Keratinocyte (primary cell): ENCODE measurements around the gene CRIM1. TPM values are rescaled to one million over a fixed set of nuclear protein-coding genes. Genes with fewer than 3 reads are reported as not detected.
A peak's percentile ranks its signal among the peaks of the same experiment; 100 is the strongest.

Experiments
- DNase-seq: peaks from one replicate; pipeline ENCODE4 v3.0.0-alpha.2; 2011; ENCODE audit warnings: low read depth, missing footprints, low spot score
- FAIRE-seq: peaks from 2 replicates; lab custom pipeline; 2011; peaks lifted over from hg19 to GRCh38; lab: Jason Lieb, UNC
- H2AFZ ChIP-seq: 2 replicates; pipeline ENCODE4 v1.6.0; 2012; ENCODE audit warnings: low read length, control low read depth, inconsistent platforms; ENCODE audit not compliant: control insufficient read depth
- H3K27ac ChIP-seq: 2 replicates; pipeline ENCODE4 v1.5.1; 2011; ENCODE audit warnings: low read length; ENCODE audit not compliant: control insufficient read depth, insufficient read depth
- H3K27me3 ChIP-seq: 3 replicates; pipeline ENCODE4 v1.6.0; 2011; ENCODE audit warnings: low read length; ENCODE audit not compliant: control insufficient read depth, insufficient read depth; ENCODE audit errors: extremely low read depth
- H3K36me3 ChIP-seq, 2 experiments: 2 replicates in 1 of 2; 3 replicates in 1 of 2; pipeline ENCODE4 v1.5.1; 2011; ENCODE audit warnings: low read length in 2 of 2, mild to moderate bottlenecking in 1 of 2; ENCODE audit not compliant: control insufficient read depth in 2 of 2, insufficient read depth in 2 of 2; ENCODE audit errors: extremely low read depth in 1 of 2
- H3K4me1 ChIP-seq: 3 replicates; pipeline ENCODE4 v1.5.1; 2011; ENCODE audit warnings: low read length; ENCODE audit not compliant: control insufficient read depth, insufficient read depth; ENCODE audit errors: extremely low read depth
- H3K4me2 ChIP-seq: 3 replicates; pipeline ENCODE4 v1.6.0; 2011; ENCODE audit warnings: low read depth, low read length; ENCODE audit not compliant: control insufficient read depth, insufficient read depth; ENCODE audit errors: extremely low read depth
- H3K4me3 ChIP-seq, 3 experiments: fragments of 200-600 bp in 1 of 3; sonication (generic) in 1 of 3; 2 replicates in 2 of 3; 3 replicates in 1 of 3; pipeline ENCODE4 v1.5.1; 2011 to 2016; ENCODE audit warnings: low read length in 3 of 3, mild to moderate bottlenecking in 3 of 3, control low read depth in 2 of 3, inconsistent platforms in 1 of 3, low read depth in 1 of 3, mixed read lengths in 1 of 3, mixed run types in 1 of 3, moderate library complexity in 1 of 3; ENCODE audit not compliant: control insufficient read depth in 2 of 3, insufficient read depth in 2 of 3; ENCODE audit errors: extremely low read depth in 1 of 3
- H3K79me2 ChIP-seq: 2 replicates; pipeline ENCODE4 v1.6.0; 2012; ENCODE audit warnings: low read length; ENCODE audit not compliant: control insufficient read depth, insufficient read depth
- H3K9ac ChIP-seq: 3 replicates; pipeline ENCODE4 v1.6.0; 2011; ENCODE audit warnings: low read length; ENCODE audit not compliant: control insufficient read depth, insufficient read depth; ENCODE audit errors: extremely low read depth
- H3K9me1 ChIP-seq: 3 replicates; pipeline ENCODE4 v1.6.0; 2011; ENCODE audit warnings: low read length; ENCODE audit not compliant: control insufficient read depth, insufficient read depth; ENCODE audit errors: extremely low read depth
- H3K9me3 ChIP-seq: 2 replicates; pipeline ENCODE4 v1.5.1; 2012; ENCODE audit warnings: low read depth, low read length; ENCODE audit not compliant: control insufficient read depth
- H4K20me1 ChIP-seq: 3 replicates; pipeline ENCODE4 v1.6.0; 2011; ENCODE audit warnings: low read length; ENCODE audit not compliant: control insufficient read depth, insufficient read depth; ENCODE audit errors: extremely low read depth
- CTCF ChIP-seq, 3 experiments: IDR thresholded peaks in 1 of 3; conservative IDR thresholded peaks in 1 of 3; optimal IDR thresholded peaks in 1 of 3; 2 replicates in 2 of 3; 3 replicates in 1 of 3; pipeline versions ENCODE3 to v1.5.1; 2011; ENCODE audit warnings: low read length in 3 of 3, mild to moderate bottlenecking in 3 of 3, moderate library complexity in 2 of 3, control low read depth in 1 of 3, inconsistent platforms in 1 of 3; ENCODE audit not compliant: insufficient read depth in 2 of 3; ENCODE audit errors: extremely low read depth in 1 of 3
- EZH2 ChIP-seq: IDR thresholded peaks from one replicate; pipeline ENCODE4 v1.6.1; 2012; ENCODE audit warnings: inconsistent platforms, mild to moderate bottlenecking, low read length, moderate library complexity
- dilution Hi-C: fragments of 300-500 bp; cut with MboI; formaldehyde crosslinking; loops from one replicate; pipeline ENCODE4 v1.7.0; 2020; ENCODE audit warnings: low sequenced_read_pairs; ENCODE audit not compliant: extremely low pct_ligation_motif_present
- polyA plus RNA-seq, 5 experiments: library from polyadenylated mRNA; depleted of rRNA in 3 of 5; stranded (reverse) in 3 of 5; stranded (forward) in 1 of 5; unstranded in 1 of 5; fragments of >200 nt; gene quantifications; 1 replicate in 1 of 5; 2 replicates in 3 of 5; 3 replicates in 1 of 5; pipeline versions ENCODE4 v1.2.1 to v1.2.3, GENCODE V29; 2011 to 2012; ENCODE audit warnings: missing spikeins in 2 of 5, low read depth in 1 of 5, low replicate concordance in 1 of 5

CRIM1 gene
- polyA plus RNA-seq, 1 donor (not counting 4 experiments of a cell fraction or from before 2014, with no cell fraction given): 98.3 TPM

DNA sequence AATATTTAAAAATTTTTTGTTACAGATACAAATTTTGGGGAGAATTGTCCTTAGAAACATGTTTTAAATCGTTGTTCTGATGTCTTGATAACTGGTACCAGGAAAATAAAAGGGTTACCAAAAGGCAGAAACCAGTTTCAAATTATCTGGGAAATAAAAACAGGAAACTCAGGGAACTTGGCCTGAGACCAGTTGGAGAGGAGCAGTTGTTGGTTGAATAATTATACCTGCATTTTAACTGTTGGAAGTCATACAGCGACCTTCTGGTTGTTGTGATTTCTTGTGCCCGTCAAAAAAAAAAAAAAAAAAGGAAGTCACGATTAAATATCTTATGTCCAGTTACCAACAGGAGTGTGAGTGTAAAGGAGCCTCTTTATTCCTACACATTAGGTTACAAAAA lies 51.8 kb downstream of the CRIM1 start:
- peak overlapping the region; percentile 22 for H3K27ac ChIP-seq
- H4K20me1 ChIP-seq: no peaks in the 10 kb centered on the region
- dilution Hi-C loops: no loop called here
- TF ChIP-seq EZH2 (no peak), CTCF (optimal IDR thresholded peaks at IDR 0.05 in 1 of 3, IDR thresholded peaks at IDR 0.05 in 1 of 3, conservative IDR thresholded peaks at IDR 0.05 in 1 of 3; ENCODE audit: extremely low read depth in 1 of 3, insufficient read depth in 2 of 3, low read length in 3 of 3) (no peak)
- no peaks in the 10 kb centered on the region for H3K9me3 ChIP-seq
- H3K27me3 ChIP-seq: no peaks in the 10 kb centered on the region
- peaks cover 3 to 11% of the 10 kb centered on the region in 2 experiments for H3K36me3 ChIP-seq
- H3K4me2 ChIP-seq: no peak overlapping the region
- H3K79me2 ChIP-seq: peaks cover 86% of the 10 kb centered on the region
- H2AFZ ChIP-seq: no peak overlapping the region
- H3K9me1 ChIP-seq: no peaks in the 10 kb centered on the region
- FAIRE-seq (no peak), DNase-seq (no peak)
- peaks cover 48% of the 10 kb centered on the region for H3K4me1 ChIP-seq
- H3K9ac ChIP-seq: no peak overlapping the region
- no peak overlapping the region for H3K4me3 ChIP-seq

GRCh38 chr2:36408198-36408703 lies 52.7 kb downstream of the CRIM1 start:
- TF ChIP-seq EZH2 (no peak), CTCF (optimal IDR thresholded peaks at IDR 0.05 in 1 of 3, IDR thresholded peaks at IDR 0.05 in 1 of 3, conservative IDR thresholded peaks at IDR 0.05 in 1 of 3; ENCODE audit: extremely low read depth in 1 of 3, insufficient read depth in 2 of 3, low read length in 3 of 3) (no peak)
- Histone ChIP-seq H3K79me2 (peaks cover 87% of the 10 kb centered on the region), H3K27me3 (no peaks in the 10 kb centered on the region), H3K4me1 (peaks cover 40% of the 10 kb centered on the region), H2AFZ (no peak overlapping the region), H4K20me1 (no peaks in the 10 kb centered on the region), H3K9me3 (no peaks in the 10 kb centered on the region), H3K27ac (peak overlapping the region; percentile 6), H3K4me3 (no peak overlapping the region), H3K9me1 (no peaks in the 10 kb centered on the region), H3K9ac (no peak overlapping the region), H3K36me3 (peaks cover 3 to 14% of the 10 kb centered on the region in 2 experiments), H3K4me2 (no peak overlapping the region)
- FAIRE-seq (no peak), DNase-seq (no peak)
- dilution Hi-C loops: no loop called here
